NCI-H82 treated with DMSO at 0.1 percent for 48 hours (cell line): ENCODE results near the gene SLC30A5.
"Not testable (repeated sequence)": the region's sequence is repeated elsewhere in the genome, so short reads cannot be mapped to it uniquely, and the experiment has no call there.

Experiments
- DNase-seq: peaks from one replicate; lab custom pipeline; 2025; ENCODE audit not compliant: unreplicated experiment; lab: John Stamatoyannopoulos, UW

Gene SLC30A5

DNA sequence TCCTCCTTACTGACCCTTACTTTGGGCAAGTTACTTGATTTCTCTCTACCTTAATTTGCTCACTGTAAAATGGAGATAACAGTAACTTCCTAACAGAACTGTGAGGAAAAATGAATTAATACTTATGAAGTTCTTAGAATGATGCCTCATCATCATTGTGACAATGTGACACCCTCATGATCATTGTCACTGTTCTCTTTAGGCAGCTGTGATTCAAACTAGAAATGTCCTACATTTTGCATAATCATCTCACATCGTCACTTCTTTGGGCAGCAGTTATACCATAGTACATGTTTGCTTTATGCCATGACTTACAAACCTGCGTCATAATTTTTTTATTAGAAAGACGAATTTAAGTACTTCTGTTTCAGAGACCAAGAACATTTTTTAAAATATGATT lies 9.7 kb downstream of the SLC30A5 start:
- DNase-seq, result no peak

DNA sequence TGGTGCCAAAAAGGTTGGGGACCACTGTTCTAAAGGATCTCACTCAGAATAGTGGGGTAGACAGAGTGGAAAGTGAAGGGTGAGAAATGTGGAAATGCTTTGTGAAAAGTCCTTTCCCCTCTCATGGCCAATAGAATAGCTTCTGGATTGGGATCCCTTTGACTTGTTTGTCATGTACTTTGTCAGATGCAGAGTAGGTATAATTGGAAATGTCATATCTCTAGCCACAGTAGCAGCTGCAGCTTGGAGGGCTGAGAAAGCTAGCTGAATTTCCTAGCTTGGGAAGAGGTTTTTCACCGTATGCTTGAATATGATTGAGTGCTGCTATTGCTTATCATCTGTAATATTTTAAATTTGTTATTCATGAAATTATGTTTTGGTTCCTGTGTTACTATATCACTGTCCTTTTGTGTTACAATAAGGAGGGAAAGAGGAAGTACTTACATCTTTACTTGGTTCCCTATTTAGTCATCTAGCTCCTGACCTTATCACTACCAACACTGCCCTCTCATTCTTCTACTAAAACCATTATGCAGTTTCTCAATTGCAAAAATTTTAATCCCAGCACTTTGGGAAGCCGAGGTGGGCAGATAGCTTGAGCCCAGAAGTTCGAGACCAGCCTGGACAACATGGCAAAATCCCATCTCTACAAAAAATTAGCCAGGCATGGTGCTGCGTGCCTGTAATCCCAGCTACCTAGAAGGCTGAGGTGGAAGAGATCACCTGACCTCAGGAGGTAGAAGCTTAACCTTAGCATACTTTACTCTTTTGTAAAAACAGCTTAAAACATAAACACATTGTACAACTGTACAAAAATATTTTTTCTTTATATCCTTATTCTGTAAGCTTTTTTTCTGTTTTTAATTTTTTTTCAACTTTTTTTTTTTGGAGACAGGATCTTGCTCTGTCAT lies 12.4 kb downstream of the SLC30A5 start:
- no peak for DNase-seq

DNA sequence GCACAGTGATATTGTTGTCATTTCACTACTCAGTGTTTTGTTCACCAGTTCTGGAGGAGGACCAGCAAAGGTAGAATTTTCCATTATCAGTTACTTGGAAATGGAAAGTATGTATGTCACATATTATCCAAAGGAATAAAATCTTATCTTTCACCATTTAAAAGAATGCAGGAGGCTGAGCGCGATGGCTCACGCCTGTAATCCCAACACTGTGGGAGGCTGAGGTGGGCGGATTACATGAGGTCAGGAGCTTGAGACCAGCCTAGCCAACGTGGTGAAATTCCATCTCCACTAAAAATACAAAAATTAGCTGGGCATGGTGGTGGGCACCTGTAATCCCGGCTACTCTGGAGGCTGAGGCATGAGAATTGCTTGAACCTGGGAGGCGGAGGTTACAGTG lies 14.6 kb downstream of the SLC30A5 start:
- DNase-seq, result not testable (repeated sequence)

DNA sequence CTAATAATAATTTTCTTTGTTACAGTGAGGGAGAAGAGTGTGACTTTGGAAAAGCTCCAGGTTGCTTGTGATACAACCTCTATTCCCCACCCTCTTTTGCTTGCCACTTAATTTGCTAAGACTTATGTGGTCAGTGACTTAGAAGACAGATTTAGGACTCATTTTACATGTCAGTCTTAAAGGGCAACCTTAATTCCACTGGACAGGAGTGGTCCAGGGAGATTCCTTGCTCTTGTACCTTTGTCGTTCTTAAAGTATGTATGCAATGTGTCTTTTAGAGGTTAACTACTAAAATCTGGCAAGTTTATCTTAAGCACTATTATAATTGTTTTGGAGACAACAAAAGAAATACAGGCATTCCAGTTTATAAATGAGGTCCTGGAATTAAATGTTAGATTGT lies 20.0 kb downstream of the SLC30A5 start:
- DNase-seq, result no peak

DNA sequence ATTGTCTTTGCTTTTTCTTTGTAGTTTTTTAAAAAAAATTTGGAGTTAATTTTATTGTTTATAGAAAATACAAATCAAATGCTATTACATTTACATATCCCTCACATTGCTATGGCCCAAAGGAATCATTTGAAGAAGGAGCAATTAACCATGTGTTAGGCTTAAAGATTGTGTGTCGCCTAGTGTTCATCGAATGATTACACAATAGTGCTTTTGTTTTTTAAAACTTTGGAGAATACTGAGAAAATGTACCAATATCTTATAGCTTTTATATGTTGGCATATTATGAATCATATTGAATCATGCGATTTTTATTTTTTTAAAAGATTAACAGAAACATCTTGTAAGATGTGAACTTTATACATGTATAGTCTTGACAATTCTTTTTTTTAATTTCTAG lies 21.7 kb downstream of the SLC30A5 start:
- no peak for DNase-seq

DNA sequence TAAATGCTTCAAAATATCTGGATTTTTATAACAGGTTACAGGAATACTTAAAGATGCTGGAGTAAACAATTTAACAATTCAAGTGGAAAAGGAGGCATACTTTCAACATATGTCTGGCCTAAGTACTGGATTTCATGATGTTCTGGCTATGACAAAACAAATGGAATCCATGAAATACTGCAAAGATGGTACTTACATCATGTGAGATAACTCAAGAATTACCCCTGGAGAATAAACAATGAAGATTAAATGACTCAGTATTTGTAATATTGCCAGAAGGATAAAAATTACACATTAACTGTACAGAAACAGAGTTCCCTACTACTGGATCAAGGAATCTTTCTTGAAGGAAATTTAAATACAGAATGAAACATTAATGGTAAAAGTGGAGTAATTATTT lies 35.6 kb downstream of the SLC30A5 start:
- no peak for DNase-seq

DNA sequence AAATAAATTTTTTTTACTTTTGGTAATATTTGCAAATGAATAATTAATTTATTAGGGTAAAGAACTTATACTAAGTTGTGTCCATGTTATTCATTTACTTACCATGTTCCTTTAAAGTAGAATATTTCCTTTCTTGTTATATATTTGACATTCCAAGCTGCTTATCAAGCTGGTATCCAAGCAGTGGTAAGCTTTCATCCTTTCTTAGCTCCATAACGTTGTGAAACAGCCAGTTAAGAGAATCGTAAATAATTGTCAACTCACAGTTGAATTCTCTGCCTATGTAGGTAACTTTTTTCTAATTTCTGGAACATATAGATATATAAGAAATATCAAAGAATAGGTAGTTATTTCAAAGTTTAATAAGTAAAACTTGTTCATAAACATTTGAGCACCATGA lies 36.4 kb downstream of the SLC30A5 start:
- DNase-seq, result no peak

DNA sequence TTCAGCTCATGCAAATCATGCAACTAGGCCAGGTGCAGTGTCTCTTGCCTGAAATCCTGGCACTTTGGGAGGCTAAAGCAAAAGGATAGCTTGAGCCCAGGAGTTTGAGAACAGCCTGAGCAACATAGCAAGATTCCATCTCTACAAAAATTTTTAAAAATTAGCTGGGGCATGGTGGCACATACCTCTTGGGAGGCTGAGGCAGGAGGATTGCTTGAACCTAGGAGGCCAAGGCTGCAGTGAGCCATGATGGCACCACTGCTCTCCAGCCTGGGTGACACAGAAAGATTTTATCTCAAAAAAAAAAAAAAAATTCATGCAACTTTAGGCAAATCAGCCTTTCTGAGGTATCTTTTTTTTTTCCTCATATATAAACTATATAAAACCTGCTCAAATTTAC lies 37.5 kb downstream of the SLC30A5 start:
- DNase-seq, result no peak

DNA sequence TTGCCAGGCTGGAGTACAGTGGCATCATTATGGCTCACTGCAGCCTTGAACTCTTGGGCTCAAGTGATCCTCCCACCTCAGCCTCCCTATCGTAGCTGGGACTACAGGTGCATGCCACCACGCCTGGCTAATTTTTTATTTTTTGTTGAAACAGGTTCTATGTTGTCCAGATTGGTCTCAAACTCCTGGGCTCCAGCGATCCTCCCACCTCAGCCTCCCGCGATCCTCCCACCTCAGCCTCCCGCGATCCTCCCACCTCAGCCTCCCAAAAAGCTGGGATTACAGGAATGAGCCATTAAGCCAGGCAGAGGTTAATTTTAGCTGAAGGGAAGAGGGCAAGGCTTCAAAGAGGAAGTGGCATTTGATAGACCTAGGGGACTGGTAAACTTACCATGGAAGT lies 40.3 kb downstream of the SLC30A5 start:
- no peak for DNase-seq

DNA sequence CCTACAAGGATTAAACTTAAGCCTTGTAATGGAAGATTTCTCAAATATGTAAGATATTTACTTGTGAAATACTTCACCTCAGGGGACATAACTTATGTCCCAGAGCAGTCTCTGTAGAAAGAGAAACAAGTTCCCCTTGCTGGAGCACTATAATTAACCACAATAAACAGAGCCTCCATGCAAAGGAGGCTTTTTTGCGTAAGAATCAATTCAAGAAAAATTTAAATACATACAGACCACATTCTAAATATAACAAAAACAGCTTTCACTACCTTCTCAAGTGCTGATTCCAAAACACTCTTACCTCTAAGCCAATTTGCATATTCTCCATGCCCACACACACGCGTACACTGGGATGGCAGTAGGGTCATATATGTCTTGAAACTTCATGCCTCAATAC lies 42.5 kb downstream of the SLC30A5 start:
- no peak for DNase-seq

DNA sequence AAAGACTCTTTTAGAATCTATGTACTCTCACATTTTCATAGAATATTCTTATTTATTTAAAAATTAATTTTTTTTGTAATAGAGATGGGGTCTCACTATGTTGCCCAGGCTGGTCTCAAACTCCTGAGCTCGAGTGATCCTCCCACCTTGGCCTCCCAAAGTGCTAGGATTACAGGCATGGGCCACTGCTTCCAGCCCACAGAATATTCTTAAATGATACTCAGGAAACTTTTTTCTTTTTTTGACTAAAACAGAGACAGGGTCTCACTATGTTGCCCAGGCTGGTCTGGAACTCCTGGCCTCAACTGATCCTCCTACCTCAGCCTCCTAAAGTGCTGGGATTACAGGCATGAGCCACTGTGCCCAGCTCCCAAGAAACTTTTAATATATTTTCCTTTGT lies 43.4 kb downstream of the SLC30A5 start:
- not testable (repeated sequence) for DNase-seq

DNA sequence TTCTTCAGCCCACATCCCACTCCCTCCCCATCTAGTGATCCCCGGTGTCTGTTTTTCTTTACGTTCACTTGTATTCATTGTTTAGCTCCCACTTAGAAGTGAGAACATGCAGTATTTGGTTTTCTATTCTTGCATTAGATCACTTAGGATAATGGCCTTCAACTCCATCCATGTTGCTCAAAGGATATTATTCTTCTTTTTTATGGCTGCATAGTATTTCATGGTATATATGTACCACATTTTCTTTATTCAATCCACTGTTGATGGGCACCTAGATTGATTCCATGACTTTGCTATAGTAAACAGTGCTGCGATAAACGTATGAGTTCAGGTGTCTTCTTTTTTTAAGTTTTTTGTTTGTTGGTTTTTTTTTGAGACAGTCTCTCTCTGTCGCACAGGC lies 44.0 kb downstream of the SLC30A5 start:
- DNase-seq, result no peak

DNA sequence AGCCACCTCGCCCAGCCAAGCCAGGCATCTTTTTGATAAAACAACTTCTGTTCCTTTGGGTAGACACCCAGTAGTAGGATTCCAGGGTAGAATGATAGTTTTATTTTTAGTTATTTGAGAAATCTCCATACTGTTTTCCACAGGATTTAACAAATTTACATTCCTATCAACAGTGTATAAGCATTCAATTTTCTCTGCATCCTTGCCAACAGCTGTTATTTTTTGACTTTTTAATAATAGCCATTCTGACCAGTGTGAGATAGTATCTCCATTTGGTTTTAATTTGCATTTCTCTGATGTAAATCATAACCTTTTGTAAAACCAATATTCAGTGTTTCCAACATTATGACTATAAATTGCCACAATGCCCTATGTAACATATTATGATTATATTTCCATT lies 45.0 kb downstream of the SLC30A5 start:
- no peak for DNase-seq

DNA sequence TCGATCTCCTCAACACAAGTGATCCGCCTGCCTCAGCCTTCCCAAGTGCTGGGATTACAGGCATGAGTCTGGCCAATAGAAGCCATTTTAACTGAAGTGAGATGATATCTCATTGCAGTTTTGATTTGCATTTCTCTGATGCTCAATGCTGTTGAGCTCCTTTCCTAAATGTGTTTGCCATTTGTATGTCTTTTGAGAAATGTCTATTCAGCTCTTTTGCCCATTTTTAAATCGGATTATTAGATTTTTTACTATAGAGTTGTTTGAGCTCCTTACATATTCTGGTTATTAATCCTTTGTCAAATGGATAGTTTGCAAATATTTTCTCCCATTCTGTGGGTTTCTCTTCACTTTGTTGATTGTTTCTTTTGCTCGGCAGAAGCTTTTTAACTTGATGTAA lies 46.4 kb downstream of the SLC30A5 start:
- not testable (repeated sequence) for DNase-seq

DNA sequence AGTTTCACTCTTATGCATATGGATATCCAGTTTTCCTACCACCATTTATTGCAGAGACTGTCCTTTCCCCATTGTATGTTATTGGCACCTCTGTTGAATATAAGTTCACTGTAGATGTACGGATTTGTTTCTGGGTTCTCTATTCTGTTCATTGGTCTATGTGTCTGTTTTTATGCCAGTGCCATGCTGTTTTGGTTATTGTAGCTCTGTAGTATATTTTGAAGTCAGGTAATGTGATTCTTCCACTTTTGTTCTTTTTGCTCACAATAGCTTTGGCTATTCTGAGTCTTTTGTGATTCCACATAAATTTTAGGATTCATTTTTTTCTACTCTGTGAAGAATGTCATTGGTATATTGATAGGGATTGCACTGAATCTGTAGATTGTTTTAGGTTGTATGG lies 47.0 kb downstream of the SLC30A5 start:
- DNase-seq, result no peak

DNA sequence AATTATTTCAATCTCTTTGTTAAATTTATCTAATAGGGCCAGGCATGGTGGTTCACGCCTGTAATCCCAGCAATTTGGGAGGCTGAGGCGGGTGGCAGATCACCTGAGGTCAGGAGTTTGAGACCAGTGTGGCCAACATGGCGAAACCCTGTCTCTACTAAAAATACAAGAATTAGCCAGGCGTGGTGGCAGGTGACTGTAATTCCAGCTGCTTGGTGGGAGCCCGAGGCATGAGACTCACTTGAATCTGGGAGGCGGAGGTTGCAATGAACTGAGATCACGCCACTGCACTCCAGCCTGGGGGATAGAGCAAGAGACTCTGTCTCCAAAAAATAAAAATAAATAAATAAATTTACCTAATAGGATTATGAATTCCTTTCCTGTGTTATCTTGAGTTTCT lies 54.8 kb downstream of the SLC30A5 start:
- not testable (repeated sequence) for DNase-seq

DNA sequence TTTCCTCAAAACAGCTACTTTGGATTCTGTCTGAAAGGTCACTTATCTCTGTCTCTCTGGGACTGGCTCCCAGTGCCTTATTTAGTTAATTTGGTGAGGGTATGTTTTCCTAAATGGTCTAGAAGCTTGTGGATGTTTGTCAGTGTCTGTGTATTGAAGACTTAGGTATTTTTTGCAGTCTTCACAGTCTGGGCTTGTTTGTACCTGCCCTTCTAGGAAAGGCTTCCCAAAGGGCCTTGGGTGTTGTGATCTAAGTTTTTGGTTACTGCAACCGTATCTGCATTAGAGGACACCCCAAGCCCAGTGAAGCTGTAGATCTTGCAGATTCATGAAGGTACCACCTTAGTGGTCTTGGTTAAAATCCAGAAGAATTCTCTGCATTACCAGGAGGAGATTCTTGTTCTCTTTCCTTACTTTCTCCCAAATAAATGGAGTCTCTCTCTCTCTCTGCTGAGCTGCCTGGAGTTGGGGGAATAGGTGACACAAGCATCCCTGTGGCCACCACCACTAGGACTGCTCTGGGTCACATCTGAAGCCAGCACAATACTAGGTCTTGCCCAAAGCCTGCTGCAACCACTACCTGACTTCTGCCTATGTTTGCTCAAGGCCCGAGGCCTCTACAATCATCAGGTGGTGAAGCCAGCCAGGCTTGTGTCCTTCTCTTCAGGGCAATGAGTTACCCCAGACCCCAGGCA lies 55.3 kb downstream of the SLC30A5 start:
- DNase-seq, result no peak

DNA sequence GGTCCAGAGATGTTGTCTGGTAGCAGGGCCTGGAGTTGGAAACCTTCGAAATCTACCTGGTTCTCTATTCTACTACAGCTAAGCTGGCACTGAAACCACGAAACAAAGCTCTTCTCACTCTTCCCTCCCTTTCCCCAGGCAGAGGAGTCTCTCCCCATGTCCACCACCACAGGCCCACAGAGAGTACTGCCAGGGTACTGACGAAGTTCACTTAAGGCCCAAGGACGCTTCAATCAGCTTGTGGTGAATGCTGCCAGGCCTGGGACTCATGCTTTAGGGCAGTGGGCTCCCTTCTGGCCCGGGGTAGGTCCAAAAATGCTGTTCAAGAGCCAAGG lies 55.8 kb downstream of the SLC30A5 start:
- DNase-seq, result no peak

DNA sequence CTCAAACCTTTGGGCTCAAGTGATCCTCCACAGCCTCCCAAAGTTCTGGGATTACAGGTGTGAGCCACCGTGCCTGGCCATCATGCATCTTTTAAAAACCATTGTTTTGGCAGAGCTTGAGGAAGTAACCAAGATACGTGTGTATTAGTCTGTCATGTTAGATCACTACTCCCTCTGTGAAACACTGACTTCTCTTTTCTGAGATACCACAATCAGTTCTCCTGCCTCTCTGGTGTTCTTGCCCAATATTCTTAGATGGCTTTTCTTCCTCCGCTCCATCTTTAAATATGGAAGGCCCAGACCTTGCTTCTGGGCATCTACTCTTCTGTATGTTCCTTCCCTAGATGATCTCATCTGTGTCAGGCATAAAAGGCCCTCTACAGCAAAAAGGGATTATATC lies 58.9 kb downstream of the SLC30A5 start:
- no peak for DNase-seq

DNA sequence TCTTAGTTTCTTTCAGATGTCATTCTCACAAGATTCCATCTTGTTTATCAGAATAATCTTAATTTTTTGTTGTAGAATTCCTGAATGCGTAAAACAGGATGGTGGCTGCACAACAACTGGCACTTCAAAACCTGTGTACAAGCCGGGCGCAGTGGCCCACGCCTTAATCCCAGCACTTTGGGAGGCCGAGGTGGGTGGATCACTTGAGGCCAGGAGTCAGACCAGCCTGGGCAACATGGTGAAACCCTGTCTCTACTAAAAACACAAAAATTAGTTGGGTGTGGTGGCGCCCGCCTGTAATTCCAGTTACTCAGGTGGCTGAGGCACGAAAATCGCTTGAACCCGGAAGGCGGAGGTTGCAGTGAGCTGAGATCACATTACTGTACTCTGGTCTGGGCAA lies 62.6 kb downstream of the SLC30A5 start:
- no peak for DNase-seq

DNA sequence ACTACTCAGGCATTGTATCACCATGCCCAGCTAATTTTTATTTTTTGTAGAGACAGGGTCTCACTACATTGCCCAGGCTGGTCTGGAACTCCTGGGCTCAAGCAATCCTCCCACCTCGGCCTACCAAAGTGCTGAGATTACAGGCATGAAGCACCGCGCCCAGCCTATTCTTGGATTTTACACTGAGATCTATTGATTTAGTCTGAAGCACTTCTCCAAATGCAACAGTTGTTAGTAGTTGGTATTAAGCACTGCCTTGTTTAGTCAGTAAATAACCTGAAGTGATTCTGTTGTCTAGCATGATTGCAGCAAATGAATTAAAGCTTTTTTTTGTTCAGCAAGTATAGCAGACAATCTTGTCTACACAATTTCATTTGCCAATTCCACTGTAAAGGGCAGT lies 64.2 kb downstream of the SLC30A5 start:
- DNase-seq, result no peak

DNA sequence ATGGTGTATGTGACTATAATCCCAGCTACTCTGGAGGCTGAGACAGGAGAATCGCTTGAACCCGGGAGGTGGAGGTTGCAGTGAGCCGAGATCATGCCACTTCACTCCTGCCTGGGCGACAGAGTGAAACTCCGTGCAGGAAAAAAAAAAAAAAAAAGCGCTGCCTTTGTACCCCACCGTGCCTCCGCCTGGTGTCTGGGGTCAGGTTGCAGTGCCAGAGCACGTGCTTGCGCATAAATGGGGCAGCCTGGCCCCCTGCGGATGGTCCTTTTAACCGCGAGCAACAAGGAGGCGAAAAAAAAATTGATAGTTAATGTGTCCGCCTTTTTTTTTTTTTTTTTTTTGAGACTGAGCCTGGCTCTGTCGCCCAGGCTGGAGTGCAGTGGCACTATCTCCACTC lies 66.8 kb downstream of the SLC30A5 start:
- no peak for DNase-seq
